Measurements from ENCODE around the gene COL6A1. TPM values are rescaled to one million over a fixed set of nuclear protein-coding genes. Genes with fewer than 3 reads are reported as not detected.

Gene COL6A1
- polyA plus RNA-seq, 1 of the 3 experiments (the other 2 are of a cell fraction): 107 TPM

DNA sequence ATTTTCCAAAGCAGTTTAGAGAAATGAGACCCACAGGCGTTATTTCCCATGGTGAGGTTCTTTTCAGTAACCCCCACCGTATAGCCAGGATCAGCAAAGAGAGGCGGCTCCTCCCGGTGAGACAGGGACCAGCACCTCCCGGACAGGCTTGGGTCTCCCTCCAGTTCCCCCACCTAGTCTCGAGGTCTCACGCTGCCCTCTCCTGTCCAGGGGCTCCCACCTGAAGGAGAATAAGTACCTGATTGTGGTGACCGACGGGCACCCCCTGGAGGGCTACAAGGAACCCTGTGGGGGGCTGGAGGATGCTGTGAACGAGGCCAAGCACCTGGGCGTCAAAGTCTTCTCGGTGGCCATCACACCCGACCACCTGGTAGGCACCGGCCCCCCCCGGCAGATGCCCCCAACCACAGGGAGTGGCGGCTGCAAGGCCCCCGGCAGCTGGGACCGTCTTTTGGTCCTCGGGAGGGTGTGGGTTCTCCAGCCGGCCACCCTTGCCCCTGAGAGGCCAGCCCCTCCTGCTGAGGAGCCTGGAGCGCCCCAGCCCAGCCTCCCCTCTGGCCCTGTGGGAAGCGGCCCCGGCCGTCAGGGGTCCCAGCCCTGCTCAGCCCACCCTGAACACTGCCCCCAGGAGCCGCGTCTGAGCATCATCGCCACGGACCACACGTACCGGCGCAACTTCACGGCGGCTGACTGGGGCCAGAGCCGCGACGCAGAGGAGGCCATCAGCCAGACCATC, 4.9 kb downstream of the COL6A1 start:
- WGBS (ENCODE audit: low lambda C conversion rate): 98% methylated on average over 9 of the region's 36 CpGs
- Histone ChIP-seq H3K27me3 (ENCODE audit: insufficient read depth) (no peaks in the 10 kb centered on the region), H2AFZ (ENCODE audit: low read depth) (no peak overlapping the region), H3K36me3 (replicated peaks in 1 of 2; ENCODE audit: control insufficient read depth in 1 of 2, insufficient read depth in 2 of 2, low read length in 1 of 2) (peaks cover 7 to 24% of the 10 kb centered on the region in 2 experiments), H3K9ac (no peak overlapping the region), H3K79me2 (ENCODE audit: insufficient read depth) (peaks cover 12% of the 10 kb centered on the region), H3K27ac (ENCODE audit: low read depth in 2 of 2, low read length in 1 of 2) (no peak overlapping the region), H3K9me2 (no peaks in the 10 kb centered on the region), H3K4me1 (ENCODE audit: control insufficient read depth in 1 of 2, insufficient read depth in 2 of 2, low read depth in 1 of 2, low read length in 1 of 2) (peaks cover 3 to 14% of the 10 kb centered on the region in 2 experiments; a peak in 1 of 4 replicates), H3F3A (replicated peaks; ENCODE audit: insufficient read depth) (no peaks in the 10 kb centered on the region), H3K4me3 (ENCODE audit: low read depth in 2 of 2, low read length in 1 of 2) (no peak overlapping the region), H3K9me3 (no peaks in the 10 kb centered on the region), H3K4me2 (no peak overlapping the region), H4K20me1 (ENCODE audit: insufficient read depth) (no peaks in the 10 kb centered on the region)
- ChIA-PET CTCF (interaction anchor here (1.0 kb wide), 1 partner anchor 111 kb away, joined by 4 read pairs; no protein-coding TSS in a partner anchor), POLR2A (no interaction called here)
- no peak for DNase-seq
- no peak for TF ChIP-seq POLR2AphosphoS5 (IDR thresholded peaks at IDR 0.05; ENCODE audit: low read depth, low read length)
- TF ChIP-seq, protein P1, sequence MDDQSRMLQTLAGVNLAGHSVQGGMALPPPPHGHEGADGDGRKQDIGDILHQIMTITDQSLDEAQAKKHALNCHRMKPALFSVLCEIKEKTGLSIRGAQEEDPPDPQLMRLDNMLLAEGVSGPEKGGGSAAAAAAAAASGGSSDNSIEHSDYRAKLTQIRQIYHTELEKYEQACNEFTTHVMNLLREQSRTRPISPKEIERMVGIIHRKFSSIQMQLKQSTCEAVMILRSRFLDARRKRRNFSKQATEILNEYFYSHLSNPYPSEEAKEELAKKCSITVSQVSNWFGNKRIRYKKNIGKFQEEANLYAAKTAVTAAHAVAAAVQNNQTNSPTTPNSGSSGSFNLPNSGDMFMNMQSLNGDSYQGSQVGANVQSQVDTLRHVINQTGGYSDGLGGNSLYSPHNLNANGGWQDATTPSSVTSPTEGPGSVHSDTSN (IDR thresholded peaks at IDR 0.05): no peak
- TF ChIP-seq FOXM1 (IDR thresholded peaks at IDR 0.05; ENCODE audit: low read depth): no peak
- no peak for TF ChIP-seq REST (IDR thresholded peaks at IDR 0.05; ENCODE audit: low read depth, low read length)
- TF ChIP-seq FOXJ3 (CRISPR knock-in tag; IDR thresholded peaks at IDR 0.05): no peak
- TF ChIP-seq RAD21 (IDR thresholded peaks at IDR 0.05; ENCODE audit: low read length): no peak
- no peak for TF ChIP-seq RFX5 (IDR thresholded peaks at IDR 0.05; ENCODE audit: low read length)
- TF ChIP-seq ELF1 (IDR thresholded peaks at IDR 0.05): no peak
- TF ChIP-seq ZBTB33 (IDR thresholded peaks at IDR 0.05; ENCODE audit: borderline replicate concordance, low read depth): no peak
- no peak for TF ChIP-seq SIN3A (IDR thresholded peaks at IDR 0.05; ENCODE audit: borderline replicate concordance, low read depth, low read length)
- no peak for TF ChIP-seq GATA2 (CRISPR knock-in tag; IDR thresholded peaks at IDR 0.05)
- TF ChIP-seq NRF1 (IDR thresholded peaks at IDR 0.05; ENCODE audit: low read depth, low read length): no peak
